GM18499 (cell line): ENCODE measurements around the gene SLC38A10.

Source experiments
- ATAC-seq: cut with Tn5 transposase; IDR thresholded peaks from one replicate; pipeline ENCODE4 v1.9.1; 2021; ENCODE audit warnings: moderate number of reproducible peaks; ENCODE audit not compliant: insufficient read depth, unreplicated experiment

Gene SLC38A10

GRCh38 chr17:81332118-81332834 lies 37.2 kb upstream of the SLC38A10 start:
- ATAC-seq = no peak

- ATAC-seq = no peak
Measured at GRCh38 chr17:81331527-81332043, 36.5 kb upstream of the SLC38A10 start.

GRCh38 chr17:81330884-81331245 lies 35.8 kb upstream of the SLC38A10 start:
- no peak for ATAC-seq

GRCh38 chr17:81329927-81330883 lies 35.1 kb upstream of the SLC38A10 start:
- ATAC-seq = no peak

GRCh38 chr17:81328978-81329926 lies 34.1 kb upstream of the SLC38A10 start:
- no peak for ATAC-seq

GRCh38 chr17:81328489-81328888 lies 33.4 kb upstream of the SLC38A10 start:
- no peak for ATAC-seq

GRCh38 chr17:81325714-81326358 lies 30.7 kb upstream of the SLC38A10 start:
- no peak for ATAC-seq

GRCh38 chr17:81324851-81325713 lies 30.0 kb upstream of the SLC38A10 start:
- ATAC-seq = no peak

GRCh38 chr17:81324177-81324850 lies 29.2 kb upstream of the SLC38A10 start:
- ATAC-seq = no peak

- ATAC-seq = no peak
Measured at GRCh38 chr17:81323411-81323868, 28.3 kb upstream of the SLC38A10 start.

- ATAC-seq = no peak
Measured at GRCh38 chr17:81323083-81323369, 27.9 kb upstream of the SLC38A10 start.

- ATAC-seq = no peak
Measured at GRCh38 chr17:81322271-81323082, 27.4 kb upstream of the SLC38A10 start.

GRCh38 chr17:81317961-81318605 lies 23.0 kb upstream of the SLC38A10 start:
- ATAC-seq = no peak

GRCh38 chr17:81317530-81317821 lies 22.4 kb upstream of the SLC38A10 start:
- no peak for ATAC-seq

GRCh38 chr17:81315885-81316391 lies 20.8 kb upstream of the SLC38A10 start:
- no peak for ATAC-seq

- ATAC-seq = no peak
Measured at GRCh38 chr17:81315129-81315884, 20.2 kb upstream of the SLC38A10 start.
